HCT116 (cell line): ENCODE measurements around the gene TOMM40.

Experiments used
- CEBPB ChIP-seq: IDR thresholded peaks from 2 replicates; pipeline ENCODE4 v1.6.1; 2012; ENCODE audit warnings: low read depth
- EZH2 ChIP-seq: fragments of 200-600 bp; sonication (generic); IDR thresholded peaks from 2 replicates; pipeline ENCODE4 v1.6.1; 2017; ENCODE audit warnings: antibody characterized with exemption, mixed run types
- EZH2phosphoT487 ChIP-seq: fragments of 200-600 bp; IDR thresholded peaks from 2 replicates; pipeline ENCODE4 v1.6.1; 2018; ENCODE audit warnings: antibody characterized with exemption, borderline replicate concordance
- JUND ChIP-seq: IDR thresholded peaks from 2 replicates; pipeline ENCODE4 v1.6.1; 2012
- POLR2A ChIP-seq: IDR thresholded peaks from 2 replicates; pipeline ENCODE4 v1.7.0; 2011; ENCODE audit warnings: borderline replicate concordance; ENCODE audit not compliant: insufficient read depth, insufficient read length; ENCODE audit errors: extremely low read depth
- POLR2AphosphoS5 ChIP-seq: IDR thresholded peaks from 2 replicates; pipeline ENCODE4 v1.6.1; 2011; ENCODE audit warnings: mild to moderate bottlenecking, low read depth, low read length, moderate library complexity
- RAD21 ChIP-seq: IDR thresholded peaks from 2 replicates; pipeline ENCODE4 v1.6.1; 2012; ENCODE audit warnings: low read depth, mild to moderate bottlenecking
- SP1 ChIP-seq: IDR thresholded peaks from 2 replicates; pipeline ENCODE4 v1.6.1; 2012; ENCODE audit warnings: low read depth
- SRF ChIP-seq: IDR thresholded peaks from 2 replicates; pipeline ENCODE4 v1.6.1; 2012; ENCODE audit warnings: low read depth
- ZFX ChIP-seq: fragments of 450-650 bp; IDR thresholded peaks from 2 replicates; pipeline ENCODE4 v1.6.1; 2017
- ZNF274 ChIP-seq: fragments of 200-500 bp; sonication (Bioruptor generic); IDR thresholded peaks from 2 replicates; pipeline ENCODE4 v1.6.1; 2014; ENCODE audit warnings: mild to moderate bottlenecking, low read depth, low read length, inconsistent platforms
- TF ChIP-seq, protein P1 (sequence below), 3 experiments: fragments of 200-600 bp in 1 of 3; sonication (generic) in 1 of 3; IDR thresholded peaks in 2 of 3; conservative IDR thresholded peaks in 1 of 3; 2 replicates each; pipeline ENCODE4 v1.5.1; 2012 to 2017; ENCODE audit warnings: low read depth in 2 of 3, low read length in 2 of 3, antibody characterized with exemption in 1 of 3, borderline replicate concordance in 1 of 3, control low read depth in 1 of 3, mild to moderate bottlenecking in 1 of 3, mixed read lengths in 1 of 3, mixed run types in 1 of 3, moderate library complexity in 1 of 3; ENCODE audit not compliant: insufficient read depth in 1 of 3
- TF ChIP-seq, protein P2 (sequence below): IDR thresholded peaks from 2 replicates; pipeline ENCODE4 v1.6.1; 2012
- TF ChIP-seq, protein P3 (sequence below): IDR thresholded peaks from 2 replicates; pipeline ENCODE4 v1.6.1; 2012; ENCODE audit warnings: low read depth

DNA sequence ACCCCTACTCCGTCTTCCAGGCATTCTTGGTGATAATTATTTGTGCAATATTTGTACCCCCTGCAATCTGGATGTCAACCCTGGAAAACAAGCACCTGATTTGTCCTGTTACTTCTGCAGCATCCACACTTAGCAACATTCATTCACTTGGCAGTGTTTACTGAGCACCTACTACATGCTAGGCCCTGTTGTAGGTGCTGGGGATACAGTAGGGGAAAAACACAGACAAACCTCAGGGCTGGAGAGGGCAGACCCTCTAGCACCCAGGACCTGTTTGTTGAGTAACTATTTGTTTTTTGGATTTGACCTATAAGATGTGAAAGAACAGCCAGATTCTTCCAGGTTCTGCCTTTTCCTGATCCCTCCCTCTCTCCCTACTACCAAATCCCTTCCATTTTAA, 35.4 kb upstream of the TOMM40 start:
- no peak for TF ChIP-seq SP1
- TF ChIP-seq EZH2: no peak
- no peak for TF ChIP-seq POLR2AphosphoS5
- TF ChIP-seq, protein P1, sequence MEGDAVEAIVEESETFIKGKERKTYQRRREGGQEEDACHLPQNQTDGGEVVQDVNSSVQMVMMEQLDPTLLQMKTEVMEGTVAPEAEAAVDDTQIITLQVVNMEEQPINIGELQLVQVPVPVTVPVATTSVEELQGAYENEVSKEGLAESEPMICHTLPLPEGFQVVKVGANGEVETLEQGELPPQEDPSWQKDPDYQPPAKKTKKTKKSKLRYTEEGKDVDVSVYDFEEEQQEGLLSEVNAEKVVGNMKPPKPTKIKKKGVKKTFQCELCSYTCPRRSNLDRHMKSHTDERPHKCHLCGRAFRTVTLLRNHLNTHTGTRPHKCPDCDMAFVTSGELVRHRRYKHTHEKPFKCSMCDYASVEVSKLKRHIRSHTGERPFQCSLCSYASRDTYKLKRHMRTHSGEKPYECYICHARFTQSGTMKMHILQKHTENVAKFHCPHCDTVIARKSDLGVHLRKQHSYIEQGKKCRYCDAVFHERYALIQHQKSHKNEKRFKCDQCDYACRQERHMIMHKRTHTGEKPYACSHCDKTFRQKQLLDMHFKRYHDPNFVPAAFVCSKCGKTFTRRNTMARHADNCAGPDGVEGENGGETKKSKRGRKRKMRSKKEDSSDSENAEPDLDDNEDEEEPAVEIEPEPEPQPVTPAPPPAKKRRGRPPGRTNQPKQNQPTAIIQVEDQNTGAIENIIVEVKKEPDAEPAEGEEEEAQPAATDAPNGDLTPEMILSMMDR (IDR thresholded peaks at IDR 0.05 in 2 of 3, conservative IDR thresholded peaks at IDR 0.05 in 1 of 3; ENCODE audit: borderline replicate concordance in 1 of 3, insufficient read depth in 1 of 3, low read depth in 2 of 3, low read length in 2 of 3): no peak
- TF ChIP-seq, protein P2, sequence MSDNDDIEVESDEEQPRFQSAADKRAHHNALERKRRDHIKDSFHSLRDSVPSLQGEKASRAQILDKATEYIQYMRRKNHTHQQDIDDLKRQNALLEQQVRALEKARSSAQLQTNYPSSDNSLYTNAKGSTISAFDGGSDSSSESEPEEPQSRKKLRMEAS: no peak
- TF ChIP-seq EZH2phosphoT487: no peak
- TF ChIP-seq JUND: no peak
- TF ChIP-seq POLR2A: no peak
- TF ChIP-seq, protein P3, sequence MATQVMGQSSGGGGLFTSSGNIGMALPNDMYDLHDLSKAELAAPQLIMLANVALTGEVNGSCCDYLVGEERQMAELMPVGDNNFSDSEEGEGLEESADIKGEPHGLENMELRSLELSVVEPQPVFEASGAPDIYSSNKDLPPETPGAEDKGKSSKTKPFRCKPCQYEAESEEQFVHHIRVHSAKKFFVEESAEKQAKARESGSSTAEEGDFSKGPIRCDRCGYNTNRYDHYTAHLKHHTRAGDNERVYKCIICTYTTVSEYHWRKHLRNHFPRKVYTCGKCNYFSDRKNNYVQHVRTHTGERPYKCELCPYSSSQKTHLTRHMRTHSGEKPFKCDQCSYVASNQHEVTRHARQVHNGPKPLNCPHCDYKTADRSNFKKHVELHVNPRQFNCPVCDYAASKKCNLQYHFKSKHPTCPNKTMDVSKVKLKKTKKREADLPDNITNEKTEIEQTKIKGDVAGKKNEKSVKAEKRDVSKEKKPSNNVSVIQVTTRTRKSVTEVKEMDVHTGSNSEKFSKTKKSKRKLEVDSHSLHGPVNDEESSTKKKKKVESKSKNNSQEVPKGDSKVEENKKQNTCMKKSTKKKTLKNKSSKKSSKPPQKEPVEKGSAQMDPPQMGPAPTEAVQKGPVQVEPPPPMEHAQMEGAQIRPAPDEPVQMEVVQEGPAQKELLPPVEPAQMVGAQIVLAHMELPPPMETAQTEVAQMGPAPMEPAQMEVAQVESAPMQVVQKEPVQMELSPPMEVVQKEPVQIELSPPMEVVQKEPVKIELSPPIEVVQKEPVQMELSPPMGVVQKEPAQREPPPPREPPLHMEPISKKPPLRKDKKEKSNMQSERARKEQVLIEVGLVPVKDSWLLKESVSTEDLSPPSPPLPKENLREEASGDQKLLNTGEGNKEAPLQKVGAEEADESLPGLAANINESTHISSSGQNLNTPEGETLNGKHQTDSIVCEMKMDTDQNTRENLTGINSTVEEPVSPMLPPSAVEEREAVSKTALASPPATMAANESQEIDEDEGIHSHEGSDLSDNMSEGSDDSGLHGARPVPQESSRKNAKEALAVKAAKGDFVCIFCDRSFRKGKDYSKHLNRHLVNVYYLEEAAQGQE: no peak
- TF ChIP-seq ZNF274: no peak
- TF ChIP-seq SRF: no peak
- no peak for TF ChIP-seq RAD21
- TF ChIP-seq ZFX: no peak
- TF ChIP-seq CEBPB: no peak
